ENCODE data around the gene TAT.
A peak's percentile ranks its signal among the peaks of the same experiment; 100 is the strongest.
"Not testable (repeated sequence)": the region's sequence is repeated elsewhere in the genome, so short reads cannot be mapped to it uniquely, and the experiment has no call there.

TAT gene

GRCh38 chr16:71576971-71577370 is at the start of gene TAT:
TSS of gene TAT (minus strand) at chr16:71577092. CDS start at chr16:71576415, 677 bp downstream.
- no peak for DNase-seq (ENCODE audit: low read depth)

DNA sequence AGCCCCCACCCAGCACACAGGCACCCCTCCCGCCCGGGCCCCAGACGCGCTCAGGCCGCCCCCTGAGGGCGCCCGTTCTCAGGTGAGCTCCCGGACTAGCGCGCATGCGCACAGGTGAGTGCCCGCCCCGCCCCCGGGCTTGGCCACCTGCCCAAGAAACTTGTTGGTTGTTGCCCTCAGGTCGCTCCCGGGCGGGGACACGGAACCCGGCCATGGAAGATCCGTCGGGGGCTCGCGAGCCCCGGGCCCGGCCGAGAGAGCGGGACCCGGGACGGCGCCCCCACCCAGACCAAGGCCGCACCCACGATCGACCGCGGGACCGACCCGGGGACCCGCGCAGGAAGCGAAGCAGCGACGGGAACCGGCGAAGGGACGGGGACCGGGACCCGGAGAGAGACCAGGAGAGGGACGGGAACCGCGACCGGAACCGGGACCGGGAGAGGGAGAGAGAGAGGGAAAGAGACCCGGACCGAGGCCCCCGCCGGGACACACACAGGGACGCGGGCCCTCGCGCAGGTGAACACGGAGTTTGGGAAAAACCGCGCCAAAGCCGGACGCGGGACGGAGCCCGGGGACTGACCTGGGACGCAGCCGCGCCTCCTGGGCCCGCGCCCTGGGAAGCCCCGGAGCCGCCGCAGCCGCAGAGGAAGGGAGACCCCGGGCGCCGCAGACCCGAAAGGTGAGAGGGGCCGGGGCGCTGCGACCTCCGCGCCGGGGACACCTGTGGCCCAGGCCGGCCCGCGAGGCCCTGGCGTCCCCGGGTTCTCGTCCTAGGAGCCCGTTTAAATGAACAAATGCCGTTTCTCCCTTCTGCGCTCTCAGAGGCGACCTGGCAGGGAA is 49.3 kb upstream of the TAT start, which contains the start of gene MARVELD3:
Gene MARVELD3 (plus strand): TSS at position 167 of the 840 bp plus-strand sequence. CDS start 46 bp downstream, at position 213.
- DNase-seq (ENCODE audit: low read depth) = peak; percentile 9

DNA sequence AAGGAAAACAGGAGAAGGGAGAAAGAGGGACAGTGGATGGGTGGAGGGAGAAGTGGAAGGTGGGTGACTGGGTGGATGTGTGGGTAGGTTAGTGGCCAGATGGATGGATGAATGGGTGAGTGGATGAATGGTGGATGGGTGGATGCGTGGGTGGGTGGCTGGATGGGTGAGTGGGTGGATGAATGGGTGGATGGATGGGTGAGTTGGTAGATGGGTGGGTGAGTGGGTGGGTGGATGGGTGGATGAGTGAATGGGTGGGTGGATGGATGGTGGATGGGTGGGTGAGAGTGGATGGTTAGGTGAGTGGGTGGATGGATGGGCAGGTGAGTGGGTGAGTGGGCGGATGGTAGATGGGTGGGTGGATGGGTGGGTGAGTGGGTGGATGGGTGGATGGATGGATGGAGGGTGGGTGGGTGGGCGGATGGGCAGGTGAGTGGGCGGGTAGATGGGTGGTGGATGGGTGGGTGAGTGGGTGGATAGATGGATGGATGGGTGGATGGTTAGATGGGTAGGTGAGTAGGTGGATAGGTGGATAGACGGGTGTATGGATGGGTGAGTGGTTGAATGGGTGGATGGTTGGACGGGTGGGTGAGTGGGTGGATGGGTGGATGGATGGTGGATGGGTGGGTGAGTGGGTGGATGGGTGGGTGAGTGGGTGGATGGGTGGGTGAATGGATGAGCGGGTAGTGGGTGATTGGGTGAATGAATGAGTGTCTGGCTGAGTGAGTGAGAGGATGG is 48.4 kb upstream of the TAT start:
- DNase-seq (ENCODE audit: low read depth) = no peak

DNA sequence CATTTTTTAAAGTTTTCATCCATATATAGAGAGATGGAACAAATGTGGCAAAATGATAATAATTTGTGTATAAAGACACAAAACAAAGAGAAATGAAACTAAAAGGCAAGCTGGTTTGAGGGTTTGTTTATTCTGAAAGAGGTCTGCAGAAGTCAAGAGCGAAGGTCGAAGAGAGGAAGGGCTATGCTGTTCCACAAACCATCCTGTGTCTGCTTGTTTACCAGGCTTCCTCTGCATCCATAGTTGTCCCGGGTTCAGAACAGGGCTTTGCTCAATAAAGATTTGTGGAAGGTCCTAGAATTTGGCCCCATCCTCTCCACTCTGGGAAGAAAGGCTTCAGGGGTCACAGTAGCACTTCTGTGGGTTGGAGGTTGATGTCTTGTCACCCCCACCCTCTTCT is 46.7 kb upstream of the TAT start:
- DNase-seq (ENCODE audit: low read depth) = no peak

DNA sequence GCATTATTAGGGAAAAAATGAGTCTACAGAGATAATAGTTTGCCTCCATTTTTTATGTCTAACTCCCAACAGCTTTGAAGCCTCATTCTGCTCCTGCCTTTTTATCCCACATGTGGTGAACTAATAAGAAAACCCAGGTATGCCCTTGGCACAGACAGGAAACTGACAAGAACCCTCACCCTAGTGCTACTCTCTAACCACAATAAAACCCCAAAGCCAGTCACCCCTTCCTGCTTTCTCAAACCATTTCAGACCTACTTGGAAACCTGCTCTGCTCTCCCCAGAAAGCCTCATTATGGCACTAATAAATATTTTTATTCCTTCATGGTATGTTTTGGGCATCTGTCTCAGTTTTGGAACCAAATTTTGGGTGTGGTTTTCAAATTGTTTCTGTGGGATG is 45.2 kb upstream of the TAT start:
- DNase-seq (ENCODE audit: low read depth) = no peak

DNA sequence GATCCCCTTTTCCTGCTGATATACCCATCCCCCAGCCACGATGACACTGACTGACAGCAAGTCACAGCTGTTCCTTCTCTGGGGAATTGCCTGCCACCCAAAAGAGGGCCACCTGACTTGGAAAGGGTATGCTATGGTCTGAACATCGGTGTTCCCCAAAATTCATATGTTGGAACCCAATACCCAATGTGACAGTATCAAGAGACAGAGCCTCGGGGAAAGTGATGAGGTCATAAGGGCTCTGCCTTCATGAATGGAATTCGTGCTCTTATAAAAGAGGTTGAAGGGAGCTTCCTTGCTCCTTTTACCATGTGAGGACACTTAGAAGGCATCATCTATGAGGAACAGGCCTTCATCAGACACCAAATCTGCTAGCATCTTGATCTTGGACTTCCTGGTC is 41.5 kb upstream of the TAT start:
- DNase-seq (ENCODE audit: low read depth) = no peak

DNA sequence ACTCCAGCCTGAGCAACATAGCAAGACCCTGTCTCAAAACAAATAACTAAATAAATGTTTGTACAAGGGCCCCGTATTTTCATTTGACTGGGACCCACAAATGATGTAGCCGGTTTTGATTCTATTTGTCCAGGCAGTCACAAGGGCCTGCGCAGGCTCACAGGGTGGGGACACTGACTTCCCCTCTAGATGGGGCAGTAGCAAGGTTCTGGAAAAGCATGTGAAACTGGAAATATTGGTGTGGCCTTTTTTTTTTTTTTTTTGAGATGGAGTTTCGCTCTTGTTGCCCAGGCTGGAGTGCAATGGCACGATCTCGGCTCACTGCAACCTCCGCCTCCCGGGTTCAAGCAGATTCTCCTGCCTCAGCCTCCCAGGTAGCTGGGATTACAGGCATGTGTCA is 38.1 kb upstream of the TAT start:
- not testable (repeated sequence) for DNase-seq (ENCODE audit: low read depth)

DNA sequence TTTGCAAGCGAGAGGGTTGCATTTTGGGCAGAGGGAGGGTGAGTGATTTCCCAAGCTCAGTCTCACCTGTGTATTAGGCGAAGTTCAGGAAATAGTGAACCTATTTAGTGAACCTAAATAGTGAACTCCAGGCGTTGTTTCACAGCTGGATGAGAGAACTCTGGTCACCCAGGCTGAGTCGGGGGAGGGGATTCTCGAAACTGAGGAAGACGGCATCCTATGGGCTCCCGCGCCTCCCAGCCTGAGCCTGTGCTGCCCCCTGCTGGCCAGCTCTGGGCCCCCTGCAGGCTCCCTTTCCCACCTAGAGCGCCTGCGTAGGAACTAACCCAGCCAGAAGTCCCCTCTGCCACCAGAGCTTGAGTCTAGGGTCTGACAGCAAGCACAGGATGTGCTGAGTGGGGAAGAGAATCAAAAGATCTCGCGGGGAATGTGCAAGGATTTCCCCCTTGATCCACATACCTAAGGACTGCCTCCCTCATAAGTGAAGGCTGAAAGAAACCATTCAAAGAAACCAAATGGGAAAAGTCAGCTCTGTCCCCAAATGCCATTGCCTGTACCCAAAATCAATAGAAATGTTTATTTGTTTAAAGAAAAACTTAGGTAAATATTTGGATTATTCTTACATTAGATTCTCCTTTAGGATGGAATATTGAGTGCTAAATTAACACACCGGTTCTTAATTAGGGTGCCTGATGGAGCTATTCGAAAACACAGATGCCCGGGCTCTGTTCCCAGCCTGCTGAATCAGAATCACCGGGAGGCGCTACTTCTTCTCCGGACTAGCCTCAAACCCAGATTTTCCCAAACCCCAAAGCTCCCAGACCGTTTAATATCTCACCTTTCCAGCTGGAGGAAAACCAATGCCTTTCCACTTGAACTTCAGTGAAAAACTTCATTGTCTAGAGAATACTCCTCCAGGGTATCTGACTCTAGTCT is 34.3 kb upstream of the TAT start:
- peak; percentile 62 for DNase-seq (ENCODE audit: low read depth)

DNA sequence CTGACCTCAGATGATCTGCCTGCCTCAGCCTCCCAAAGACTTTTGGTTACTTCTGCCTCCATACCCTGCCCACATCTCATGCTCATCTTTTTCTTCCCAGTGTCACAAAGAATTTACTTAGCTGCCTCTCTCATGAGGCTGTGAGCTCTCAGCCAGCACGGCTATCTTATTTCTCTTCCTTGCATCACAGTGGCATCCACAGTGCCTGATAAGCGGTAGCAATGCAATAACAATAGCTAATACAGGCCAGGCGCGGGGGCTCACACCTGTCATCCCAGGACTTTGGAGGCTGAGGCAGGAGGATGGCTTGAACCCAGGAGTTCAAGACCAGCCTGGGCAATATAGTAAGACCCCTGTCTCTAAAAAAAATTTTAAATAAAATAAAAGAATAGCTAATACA is 33.6 kb upstream of the TAT start:
- no peak for DNase-seq (ENCODE audit: low read depth)

GRCh38 chr16:71609066-71609465 is 32.2 kb upstream of the TAT start:
- no peak for DNase-seq (ENCODE audit: low read depth)

DNA sequence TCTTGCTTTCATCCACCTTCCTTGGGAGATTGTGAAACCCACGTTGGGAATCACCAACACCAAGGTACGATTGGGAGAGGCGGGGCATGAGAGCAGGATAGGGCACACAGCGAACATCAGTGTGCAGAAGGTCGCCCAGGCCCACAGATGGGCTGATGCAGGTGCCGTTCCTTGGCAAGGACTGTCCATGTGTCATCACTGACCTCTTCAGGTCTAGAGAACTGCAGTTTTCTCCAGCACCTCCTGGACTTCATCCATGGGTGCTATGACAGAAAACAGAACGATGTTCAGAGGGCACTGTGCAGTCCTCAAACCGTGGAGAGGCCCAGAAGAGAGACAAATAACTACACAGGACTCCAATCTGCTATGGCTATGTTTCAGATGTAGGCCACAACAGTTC is 23.9 kb upstream of the TAT start:
- DNase-seq (ENCODE audit: low read depth) = no peak

GRCh38 chr16:71598426-71598825 is 21.5 kb upstream of the TAT start:
- DNase-seq (ENCODE audit: low read depth) = not testable (repeated sequence)

DNA sequence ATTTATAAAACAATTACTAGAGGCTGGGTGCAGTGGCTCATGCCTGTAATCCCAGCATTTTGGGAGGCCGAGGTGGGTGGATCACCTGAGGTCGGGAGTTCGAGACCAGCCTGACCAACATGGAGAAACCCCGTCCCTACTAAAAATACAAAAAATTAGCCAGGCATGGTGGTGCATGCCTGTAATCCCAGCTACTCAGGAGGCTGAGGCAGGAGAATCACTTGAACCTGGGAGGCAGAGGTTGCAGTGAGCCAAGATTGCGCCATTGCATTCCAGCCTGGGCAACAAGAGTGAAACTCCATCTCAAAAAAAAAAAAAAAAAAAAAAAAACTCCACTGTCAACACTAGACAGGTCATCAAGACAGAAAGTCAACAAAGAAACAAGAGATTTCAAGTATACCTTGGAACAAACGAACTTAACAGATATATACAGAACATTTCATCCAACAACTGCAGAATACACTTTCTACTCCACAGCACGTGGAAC is 18.5 kb upstream of the TAT start:
- not testable (repeated sequence) for DNase-seq (ENCODE audit: low read depth)

DNA sequence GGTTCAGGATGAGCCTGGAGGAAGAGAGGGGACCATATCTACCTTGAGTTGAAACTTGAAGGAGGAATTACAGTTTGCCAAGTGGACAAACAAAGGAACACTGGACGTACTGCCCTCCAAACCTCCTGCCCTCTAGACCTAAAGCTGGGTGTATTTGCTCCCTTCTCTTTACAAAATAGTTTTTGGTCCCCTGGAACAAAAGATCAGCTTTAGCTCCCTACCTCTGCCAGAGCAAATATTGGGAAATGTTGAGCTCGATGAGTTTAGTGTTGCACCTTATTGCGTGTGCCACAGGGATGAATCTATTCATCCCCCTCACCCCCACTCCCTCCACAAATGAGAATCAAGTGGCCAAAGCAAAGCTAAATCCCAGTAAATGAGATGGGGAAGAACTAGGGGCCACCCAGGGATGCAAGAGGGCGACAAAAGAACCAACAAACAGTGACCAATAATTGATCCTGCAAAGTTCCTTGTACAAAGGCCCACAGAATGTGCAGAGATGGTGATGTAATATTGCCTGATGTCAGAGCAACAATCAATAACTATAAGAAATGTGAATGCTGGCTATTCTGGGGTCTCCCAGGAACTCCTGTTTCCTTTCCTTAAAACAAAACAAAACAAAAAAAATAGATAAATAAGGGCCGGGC is 17.2 kb upstream of the TAT start:
- DNase-seq (ENCODE audit: low read depth) = no peak

DNA sequence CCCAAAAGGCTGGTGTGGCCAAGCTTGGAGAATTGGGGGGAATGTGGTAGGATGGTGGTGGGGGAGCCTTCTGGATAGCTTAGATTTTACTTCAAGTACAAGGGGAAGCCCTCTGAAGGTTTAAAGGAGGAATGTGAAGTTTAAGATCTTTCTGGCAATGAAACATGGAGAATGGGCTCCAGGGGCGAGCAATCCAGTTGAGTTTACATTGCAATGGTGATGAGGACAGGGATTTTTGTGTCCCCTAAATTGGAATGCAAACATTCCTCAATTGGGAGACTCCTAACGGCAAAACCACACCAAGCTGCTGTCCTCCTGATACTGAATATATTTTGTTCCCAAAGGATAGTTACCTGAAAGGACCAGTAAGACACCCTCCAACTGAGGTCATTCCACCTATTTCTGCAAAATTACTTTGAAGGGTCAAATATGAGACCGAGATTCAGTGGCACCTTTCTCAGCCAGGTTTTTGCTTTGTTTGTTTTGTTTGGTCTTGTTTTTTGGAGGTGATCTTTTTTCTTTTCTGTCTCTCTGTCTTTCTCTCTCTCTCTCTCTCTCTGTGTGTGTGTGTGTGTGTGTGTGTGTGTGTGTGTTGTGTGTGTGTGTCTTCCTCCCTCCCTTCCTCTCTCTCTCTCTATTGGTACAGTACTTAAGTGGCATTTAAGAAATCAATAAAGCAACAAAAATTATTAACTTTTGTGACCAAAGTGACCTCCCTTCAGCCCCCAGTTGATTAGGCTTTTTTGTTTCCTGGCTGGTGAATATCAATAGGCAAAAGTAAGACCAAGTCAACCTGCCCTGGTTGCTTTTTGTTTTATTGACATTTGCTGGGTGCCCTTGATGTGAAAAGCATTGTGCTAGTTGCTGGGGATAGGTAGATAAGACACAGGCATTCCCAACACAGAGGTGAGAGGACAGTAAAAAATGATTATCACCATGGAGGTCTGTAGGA is 16.4 kb upstream of the TAT start:
- no peak for DNase-seq (ENCODE audit: low read depth)

DNA sequence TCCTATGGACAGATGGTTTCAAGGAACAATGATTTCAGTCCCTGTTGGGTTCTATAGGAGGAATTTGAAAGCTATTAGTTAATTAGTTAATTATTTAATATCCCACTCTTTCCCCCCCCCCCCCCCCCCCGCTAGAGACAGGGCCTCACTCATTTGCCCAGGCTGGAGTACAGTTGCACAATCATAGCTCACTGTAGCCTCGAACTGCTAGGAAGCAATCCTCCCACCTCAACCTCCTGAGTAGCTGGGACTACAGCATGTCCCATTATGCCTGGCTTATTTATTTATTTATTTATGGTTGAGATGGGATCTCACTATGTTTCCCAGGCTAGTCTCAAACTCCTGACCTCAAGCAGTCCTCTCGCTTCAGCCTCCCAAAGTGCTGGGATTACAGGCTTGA is 15.0 kb upstream of the TAT start:
- DNase-seq (ENCODE audit: low read depth) = no peak

- DNase-seq (ENCODE audit: low read depth) = no peak
Measured at GRCh38 chr16:71590584-71590983, 13.7 kb upstream of the TAT start.

- not testable (repeated sequence) for DNase-seq (ENCODE audit: low read depth)
Measured at GRCh38 chr16:71590071-71590470, 13.2 kb upstream of the TAT start.

- not testable (repeated sequence) for DNase-seq (ENCODE audit: low read depth)
Measured at GRCh38 chr16:71589334-71589733, 12.4 kb upstream of the TAT start.

- no peak for DNase-seq (ENCODE audit: low read depth)
Measured at GRCh38 chr16:71585318-71585703, 8.4 kb upstream of the TAT start.
